ENCODE measurements around the gene SSBP4. TPM values are rescaled to one million over a fixed set of nuclear protein-coding genes. Genes with fewer than 3 reads are reported as not detected.

SSBP4 gene
- total RNA-seq, 1 donor = 82.1 TPM

GRCh38 chr19:18481505-18482222 lies 62.5 kb downstream of the SSBP4 start:
- DNase-seq (ENCODE audit: low read depth in 2 of 3, low spot score in 2 of 3) = no peak

- no peak for DNase-seq (ENCODE audit: low read depth in 2 of 3, low spot score in 2 of 3)
These were observed 64.1 kb downstream of the SSBP4 start for GRCh38 chr19:18483119-18483890.

Small RNA genes within 50 kb of the gene (small RNA-seq; reads per million reads assigned to genes)
- gene MIR3189 = not detected

Other genes starting within 250 kb of the SSBP4 start
- 25.0 TPM for gene IFI30, start 245.6 kb upstream of the SSBP4 start, total RNA-seq
- gene MPV17L2, start 226.2 kb upstream of the SSBP4 start, total RNA-seq = 12.4 TPM
- gene RAB3A, start 215.4 kb upstream of the SSBP4 start, total RNA-seq = 1.9 TPM
- under 0.01 TPM for gene PDE4C, start 193.0 kb upstream of the SSBP4 start, total RNA-seq
- 36.1 TPM for gene IQCN, start 144.9 kb upstream of the SSBP4 start, total RNA-seq
- 1,478 TPM for gene JUND, start 137.8 kb upstream of the SSBP4 start, total RNA-seq
- gene LSM4, start 96.3 kb upstream of the SSBP4 start, total RNA-seq = 125 TPM
- gene PGPEP1, start 78.8 kb upstream of the SSBP4 start, total RNA-seq = 47.7 TPM
- 0.27 TPM for gene GDF15, start 33.2 kb upstream of the SSBP4 start, total RNA-seq
- 5.4 TPM for gene LRRC25, start 21.8 kb upstream of the SSBP4 start, total RNA-seq
- gene ISYNA1, start 18.7 kb downstream of the SSBP4 start, total RNA-seq = 109 TPM
- 28.8 TPM for gene ELL, start 102.7 kb downstream of the SSBP4 start, total RNA-seq
- gene FKBP8, start 124.2 kb downstream of the SSBP4 start, total RNA-seq = 259 TPM
- gene KXD1, start 138.5 kb downstream of the SSBP4 start, total RNA-seq = 102 TPM
- gene UBA52, start 152.5 kb downstream of the SSBP4 start, total RNA-seq = 1,539 TPM
- 65.4 TPM for gene REX1BD, start 169.4 kb downstream of the SSBP4 start, total RNA-seq
- gene CRLF1, start 187.4 kb downstream of the SSBP4 start, total RNA-seq = not detected
- gene TMEM59L, start 193.5 kb downstream of the SSBP4 start, total RNA-seq = not detected
- 11.0 TPM for gene KLHL26, start 217.6 kb downstream of the SSBP4 start, total RNA-seq